T-cell (primary cell): Measurements from ENCODE around the gene EOLA1. TPM values are rescaled to one million over a fixed set of nuclear protein-coding genes. Genes with fewer than 3 reads are reported as not detected.

Source experiments
- ATAC-seq, 4 experiments: fragments of 200-7000 bp in 3 of 4; fragments of 150-1000 bp in 1 of 4; cut with Tn5 transposase; replicated peaks in 1 of 4; 1 replicate in 3 of 4; 2 replicates in 1 of 4; pipeline ENCODE4 v1.10.0; 2021; ENCODE audit warnings: moderate library complexity in 3 of 4, mild to moderate bottlenecking in 2 of 4, moderate number of reproducible peaks in 1 of 4
- CTCF ChIA-PET, 2 donors: fragments of 300-600 bp; sonication (Branson Sonifier 250); formaldehyde crosslinking; loops; one replicate each; lab custom pipeline; 2022; ENCODE audit warnings: antibody characterized with exemption in 2 of 2; lab: Charles Lee
- POLR2A ChIA-PET, 2 donors: fragments of 300-600 bp; sonication (Branson Sonifier 250); formaldehyde crosslinking; loops; one replicate each; lab custom pipeline; 2022; ENCODE audit warnings: antibody characterized with exemption in 2 of 2; lab: Charles Lee
- DNase-seq, 35 experiments: peaks; one replicate each; pipeline versions ENCODE4 v3.0.0 to v3.0.0-alpha.2; 2013 to 2023
- H3K27ac ChIP-seq: one replicate; pipeline ENCODE4 v1.5.1; 2013; ENCODE audit warnings: low read length
- H3K27me3 ChIP-seq, 2 experiments: replicated peaks in 1 of 2; 1 replicate in 1 of 2; 2 replicates in 1 of 2; pipeline versions ENCODE4 v1.6.1 to v1.7.0; 2013; ENCODE audit warnings: low read length in 1 of 2, mixed read lengths in 1 of 2; ENCODE audit not compliant: control insufficient read depth in 2 of 2, insufficient read depth in 2 of 2; ENCODE audit errors: extremely low read depth in 1 of 2
- H3K36me3 ChIP-seq, 2 donors: 1 replicate in 1 of 2; 2 replicates in 1 of 2; pipeline versions ENCODE4 v1.6.1 to v1.7.0; 2013; ENCODE audit warnings: low read length in 1 of 2; ENCODE audit not compliant: control insufficient read depth in 2 of 2, insufficient read depth in 1 of 2; ENCODE audit errors: extremely low read depth in 1 of 2
- H3K4me1 ChIP-seq, 2 experiments: 1 replicate in 1 of 2; 2 replicates in 1 of 2; pipeline versions ENCODE4 v1.6.1 to v1.7.0; 2013; ENCODE audit warnings: low read length in 2 of 2, mixed read lengths in 1 of 2; ENCODE audit not compliant: insufficient read depth in 2 of 2, control insufficient read depth in 1 of 2; ENCODE audit errors: extremely low read depth in 1 of 2
- H3K4me3 ChIP-seq, 2 donors: 1 replicate in 1 of 2; 2 replicates in 1 of 2; pipeline versions ENCODE4 v1.5.1 to v1.7.0; 2013; ENCODE audit warnings: mild to moderate bottlenecking in 2 of 2, low read length in 1 of 2, moderate library complexity in 1 of 2; ENCODE audit not compliant: control insufficient read depth in 1 of 2; ENCODE audit errors: extremely low read depth in 1 of 2
- H3K9me3 ChIP-seq: 2 replicates; pipeline ENCODE4 v1.7.0; 2013
- H3K27ac Mint-ChIP-seq, 2 donors: one replicate each; pipeline ENCODE4 v1.8.0; 2020 to 2021; ENCODE audit warnings: mild to moderate bottlenecking in 2 of 2, mixed read lengths in 2 of 2
- H3K27me3 Mint-ChIP-seq, 2 donors: one replicate each; pipeline ENCODE4 v1.8.0; 2021 to 2022; ENCODE audit warnings: mixed read lengths in 2 of 2
- H3K36me3 Mint-ChIP-seq: one replicate; pipeline ENCODE4 v1.8.0; 2021; ENCODE audit warnings: mixed read lengths
- H3K4me1 Mint-ChIP-seq, 3 donors: one replicate each; pipeline ENCODE4 v1.8.0; 2020 to 2022; ENCODE audit warnings: mixed read lengths in 3 of 3, mild to moderate bottlenecking in 1 of 3
- H3K4me3 Mint-ChIP-seq, 3 donors: one replicate each; pipeline ENCODE4 v1.8.0; 2020 to 2022; ENCODE audit warnings: mild to moderate bottlenecking in 3 of 3, mixed read lengths in 3 of 3, moderate library complexity in 3 of 3
- H3K9me3 Mint-ChIP-seq, 3 donors: one replicate each; pipeline ENCODE4 v1.8.0; 2020 to 2022; ENCODE audit warnings: mixed read lengths in 3 of 3
- WGBS: methylation state at CpG from one replicate; pipeline ENCODE4 v1.1.5; 2013; ENCODE audit warnings: missing lambda C conversion rate; ENCODE audit not compliant: insufficient coverage; 5-methylcytosine and 5-hydroxymethylcytosine counted together
- total RNA-seq, 35 experiments: library from RNA in 6 of 35; stranded (reverse) in 6 of 35; fragments of 120-200 nt in 1 of 35; gene quantifications; one replicate each; pipeline versions ENCODE4 v1.2.1 to v1.2.4 and lab custom pipeline; 2013 to 2026

The EOLA1 gene
- total RNA-seq, 5 donors from 2014 or later (not counting 1 experiment from before 2014, with no cell fraction given) = 24.1 to 79.0 (median 39.4) TPM

- H3K4me1 ChIP-seq = peaks cover 7 to 41% of the 10 kb centered on the region in 2 experiments
- no CpG with 5 or more reads among the region's 4 CpGs for WGBS
- Mint-ChIP-seq H3K36me3 (no peaks in the 10 kb centered on the region), H3K9me3 (no peaks in the 10 kb centered on the region), H3K4me3 (no peak overlapping the region), H3K27ac (no peak overlapping the region), H3K4me1 (peaks cover 11 to 30% (median 13%) of the 10 kb centered on the region in 3 donors), H3K27me3 (peaks cover 0 to 15% of the 10 kb centered on the region in 2 donors)
- H3K36me3 ChIP-seq = no peaks in the 10 kb centered on the region
- no peak for DNase-seq
- POLR2A ChIA-PET = interaction anchor here in 1 of 2 donors (0.6 to 0.9 kb wide), 2 partner anchors 30 to 428 kb away, joined by 3 to 4 read pairs; partner anchors contain the start of genes EOLA1 and EOLA2
- peaks cover 0 to 6% of the 10 kb centered on the region in 2 experiments for H3K27me3 ChIP-seq
- CTCF ChIA-PET = interaction anchor here (0.7 to 1.0 kb wide), 4 partner anchors 19 to 34 kb away, joined by 3 to 4 read pairs (median 4); no protein-coding TSS in a partner anchor
- ATAC-seq = no peak
- no peaks in the 10 kb centered on the region for H3K9me3 ChIP-seq
- no peak overlapping the region for H3K4me3 ChIP-seq
- H3K27ac ChIP-seq = no peak overlapping the region
Observed at GRCh38 chrX:149510386-149510785, 30.4 kb upstream of the EOLA1 start.

- DNase-seq (no peak), ATAC-seq (no peak)
- peaks cover 10 to 30% (median 11%) of the 10 kb centered on the region in 3 donors for H3K4me1 Mint-ChIP-seq
- Histone ChIP-seq H3K27ac (no peak overlapping the region), H3K27me3 (peaks cover 0 to 6% of the 10 kb centered on the region in 2 experiments), H3K4me3 (no peak overlapping the region), H3K36me3 (no peaks in the 10 kb centered on the region), H3K4me1 (peaks cover 5 to 40% of the 10 kb centered on the region in 2 experiments), H3K9me3 (no peaks in the 10 kb centered on the region)
- no peak overlapping the region for H3K27ac Mint-ChIP-seq
- WGBS = 100% methylated on average over 2 of the region's 5 CpGs
- H3K36me3 Mint-ChIP-seq = no peaks in the 10 kb centered on the region
- no peak overlapping the region for H3K4me3 Mint-ChIP-seq
- no peaks in the 10 kb centered on the region for H3K9me3 Mint-ChIP-seq
- ChIA-PET POLR2A (interaction anchor here in 1 of 2 donors (0.9 kb wide), 1 partner anchor 29 kb away, joined by 4 read pairs; the partner anchor contains the start of gene EOLA1), CTCF (interaction anchor here (1.0 to 3.4 kb wide), 5 partner anchors 10 to 29 kb away, joined by 3 to 41 read pairs (median 4); partner anchors contain the start of gene EOLA1 (in 1 of the 2))
- H3K27me3 Mint-ChIP-seq = peaks cover 0 to 20% of the 10 kb centered on the region in 2 donors
Observed at GRCh38 chrX:149511081-149511480, 29.7 kb upstream of the EOLA1 start.

- H3K4me1 Mint-ChIP-seq = peaks cover 10 to 31% (median 11%) of the 10 kb centered on the region in 3 donors
- H3K9me3 Mint-ChIP-seq = no peaks in the 10 kb centered on the region
- Histone ChIP-seq H3K36me3 (no peaks in the 10 kb centered on the region), H3K4me3 (no peak overlapping the region), H3K4me1 (peaks cover 5 to 39% of the 10 kb centered on the region in 2 experiments), H3K27ac (peak overlapping the region; percentile 44), H3K27me3 (peaks cover 0 to 6% of the 10 kb centered on the region in 2 experiments), H3K9me3 (no peaks in the 10 kb centered on the region)
- CTCF ChIA-PET = interaction anchor here (0.7 to 3.4 kb wide), 10 partner anchors 8 to 29 kb away, joined by 3 to 41 read pairs (median 4); partner anchors contain the start of gene EOLA1 (in 1 of the 2)
- WGBS = no CpG with 5 or more reads among the region's 4 CpGs
- no peak overlapping the region for H3K4me3 Mint-ChIP-seq
- peak overlapping the region; percentile 69 to 85 for H3K27ac Mint-ChIP-seq
- ATAC-seq = peak; percentile 78 to 86 (median 82)
- POLR2A ChIA-PET = interaction anchor here (0.6 to 2.3 kb wide), 6 partner anchors 9 to 1592 kb away, joined by 3 to 11 read pairs (median 6); no protein-coding TSS in a partner anchor
- peak in 32 of 35 experiments; percentile 14 to 78 (median 47) for DNase-seq
- peaks cover 3% of the 10 kb centered on the region for H3K36me3 Mint-ChIP-seq
- H3K27me3 Mint-ChIP-seq = peaks cover 0 to 25% of the 10 kb centered on the region in 2 donors
Observed at GRCh38 chrX:149512225-149512885, 28.5 kb upstream of the EOLA1 start.

GRCh38 chrX:149513825-149514428, 26.9 kb upstream of the EOLA1 start:
- H3K36me3 Mint-ChIP-seq = peaks cover 3% of the 10 kb centered on the region
- 48% methylated on average over 3 of the region's 9 CpGs for WGBS
- H3K4me3 Mint-ChIP-seq = no peak overlapping the region
- CTCF ChIA-PET = interaction anchor here in 1 of 2 donors (0.7 to 3.4 kb wide), 2 partner anchors 8 to 26 kb away, joined by 3 to 41 read pairs; partner anchors contain the start of gene EOLA1
- POLR2A ChIA-PET = interaction anchor here in 1 of 2 donors (0.6 to 2.3 kb wide), 2 partner anchors 15 to 26 kb away, joined by 5 to 9 read pairs; no protein-coding TSS in a partner anchor
- H3K27ac Mint-ChIP-seq = peak overlapping the region in 1 of 2 donors; percentile 8
- H3K27me3 Mint-ChIP-seq = peaks cover 0 to 24% of the 10 kb centered on the region in 2 donors
- peak in 2 of 4 experiments; percentile 42 to 55 for ATAC-seq
- Histone ChIP-seq H3K36me3 (no peaks in the 10 kb centered on the region), H3K27me3 (peaks cover 0 to 6% of the 10 kb centered on the region in 2 experiments), H3K9me3 (no peaks in the 10 kb centered on the region), H3K27ac (peak overlapping the region; percentile 72), H3K4me3 (no peak overlapping the region), H3K4me1 (peaks cover 5 to 39% of the 10 kb centered on the region in 2 experiments)
- H3K9me3 Mint-ChIP-seq = no peaks in the 10 kb centered on the region
- H3K4me1 Mint-ChIP-seq = peaks cover 10 to 31% (median 11%) of the 10 kb centered on the region in 3 donors
- DNase-seq = peak in 9 of 35 experiments; percentile 8 to 48 (median 24)

- Histone ChIP-seq H3K36me3 (no peaks in the 10 kb centered on the region), H3K4me3 (no peak overlapping the region), H3K27me3 (no peaks in the 10 kb centered on the region), H3K4me1 (peaks cover 5 to 41% of the 10 kb centered on the region in 2 experiments), H3K27ac (no peak overlapping the region), H3K9me3 (no peaks in the 10 kb centered on the region)
- no peak overlapping the region for H3K4me3 Mint-ChIP-seq
- peaks cover 0 to 20% of the 10 kb centered on the region in 2 donors for H3K27me3 Mint-ChIP-seq
- H3K9me3 Mint-ChIP-seq = no peaks in the 10 kb centered on the region
- ChIA-PET POLR2A (interaction anchor here in 1 of 2 donors (0.6 to 0.8 kb wide), 2 partner anchors 11 to 24 kb away, joined by 3 read pairs; no protein-coding TSS in a partner anchor), CTCF (interaction anchor here in 1 of 2 donors (0.6 kb wide), 1 partner anchor 423 kb away, joined by 5 read pairs; no protein-coding TSS in a partner anchor)
- no peak overlapping the region for H3K27ac Mint-ChIP-seq
- ATAC-seq (no peak), DNase-seq (no peak)
- WGBS = no CpG with 5 or more reads among the region's 4 CpGs
- H3K36me3 Mint-ChIP-seq = peaks cover 3% of the 10 kb centered on the region
- H3K4me1 Mint-ChIP-seq = peaks cover 19 to 46% (median 23%) of the 10 kb centered on the region in 3 donors
Observed at GRCh38 chrX:149515954-149516602, 24.7 kb upstream of the EOLA1 start.
